Osteocyte (in vitro differentiated cells): Measurements from ENCODE around the gene PPFIA2. TPM values are rescaled to one million over a fixed set of nuclear protein-coding genes. Genes with fewer than 3 reads are reported as not detected.

Source experiments
- DNase-seq: peaks from one replicate; pipeline ENCODE4 v3.0.0; 2021; ENCODE audit warnings: mixed read lengths; ENCODE audit not compliant: unreplicated experiment; ENCODE audit errors: extremely low spot score
- H3K27ac Mint-ChIP-seq: one replicate; pipeline ENCODE4 v1.8.0; 2021; ENCODE audit warnings: mild to moderate bottlenecking, mixed read lengths; ENCODE audit not compliant: unreplicated experiment
- H3K27me3 Mint-ChIP-seq: one replicate; pipeline ENCODE4 v1.8.0; 2021; ENCODE audit warnings: mixed read lengths; ENCODE audit not compliant: unreplicated experiment
- H3K36me3 Mint-ChIP-seq: one replicate; pipeline ENCODE4 v1.8.0; 2021; ENCODE audit warnings: mixed read lengths; ENCODE audit not compliant: unreplicated experiment
- H3K4me1 Mint-ChIP-seq: one replicate; pipeline ENCODE4 v1.8.0; 2021; ENCODE audit warnings: mixed read lengths; ENCODE audit not compliant: unreplicated experiment
- H3K4me3 Mint-ChIP-seq: one replicate; pipeline ENCODE4 v1.8.0; 2021; ENCODE audit warnings: mild to moderate bottlenecking, moderate library complexity, mixed read lengths; ENCODE audit not compliant: unreplicated experiment
- H3K9me3 Mint-ChIP-seq: one replicate; pipeline ENCODE4 v1.8.0; 2021; ENCODE audit warnings: mixed read lengths; ENCODE audit not compliant: unreplicated experiment
- total RNA-seq: library from RNA; stranded (reverse); gene quantifications from 2 replicates; pipeline ENCODE4 v1.2.1, GENCODE V29; 2021
- TF ChIP-seq, protein P1 (sequence below): fragments of 200-600 bp; sonication (generic); IDR thresholded peaks from 2 replicates; pipeline ENCODE4 v1.5.0; 2021; ENCODE audit warnings: antibody characterized with exemption, mild to moderate bottlenecking, moderate library complexity

The PPFIA2 gene
- total RNA-seq, 1 donor from 2014 or later: 0.67 TPM

- DNase-seq: no peak
- TF ChIP-seq, protein P1, sequence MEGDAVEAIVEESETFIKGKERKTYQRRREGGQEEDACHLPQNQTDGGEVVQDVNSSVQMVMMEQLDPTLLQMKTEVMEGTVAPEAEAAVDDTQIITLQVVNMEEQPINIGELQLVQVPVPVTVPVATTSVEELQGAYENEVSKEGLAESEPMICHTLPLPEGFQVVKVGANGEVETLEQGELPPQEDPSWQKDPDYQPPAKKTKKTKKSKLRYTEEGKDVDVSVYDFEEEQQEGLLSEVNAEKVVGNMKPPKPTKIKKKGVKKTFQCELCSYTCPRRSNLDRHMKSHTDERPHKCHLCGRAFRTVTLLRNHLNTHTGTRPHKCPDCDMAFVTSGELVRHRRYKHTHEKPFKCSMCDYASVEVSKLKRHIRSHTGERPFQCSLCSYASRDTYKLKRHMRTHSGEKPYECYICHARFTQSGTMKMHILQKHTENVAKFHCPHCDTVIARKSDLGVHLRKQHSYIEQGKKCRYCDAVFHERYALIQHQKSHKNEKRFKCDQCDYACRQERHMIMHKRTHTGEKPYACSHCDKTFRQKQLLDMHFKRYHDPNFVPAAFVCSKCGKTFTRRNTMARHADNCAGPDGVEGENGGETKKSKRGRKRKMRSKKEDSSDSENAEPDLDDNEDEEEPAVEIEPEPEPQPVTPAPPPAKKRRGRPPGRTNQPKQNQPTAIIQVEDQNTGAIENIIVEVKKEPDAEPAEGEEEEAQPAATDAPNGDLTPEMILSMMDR: no peak
- no peak overlapping the region for H3K4me3 Mint-ChIP-seq
- no peaks in the 10 kb centered on the region for H3K9me3 Mint-ChIP-seq
- no peaks in the 10 kb centered on the region for H3K36me3 Mint-ChIP-seq
- H3K4me1 Mint-ChIP-seq: no peaks in the 10 kb centered on the region
- H3K27me3 Mint-ChIP-seq: peaks cover 31% of the 10 kb centered on the region
- H3K27ac Mint-ChIP-seq: no peak overlapping the region
Observed at GRCh38 chr12:81337886-81338285, 421.3 kb downstream of the PPFIA2 start.

- peaks cover 4% of the 10 kb centered on the region for H3K9me3 Mint-ChIP-seq
- H3K36me3 Mint-ChIP-seq: no peaks in the 10 kb centered on the region
- peaks cover 16% of the 10 kb centered on the region for H3K27me3 Mint-ChIP-seq
- no peak for DNase-seq
- no peaks in the 10 kb centered on the region for H3K4me1 Mint-ChIP-seq
- no peak overlapping the region for H3K27ac Mint-ChIP-seq
- H3K4me3 Mint-ChIP-seq: no peak overlapping the region
- TF ChIP-seq, protein P1: no peak
Observed at GRCh38 chr12:81333812-81334211, 425.3 kb downstream of the PPFIA2 start.

DNA sequence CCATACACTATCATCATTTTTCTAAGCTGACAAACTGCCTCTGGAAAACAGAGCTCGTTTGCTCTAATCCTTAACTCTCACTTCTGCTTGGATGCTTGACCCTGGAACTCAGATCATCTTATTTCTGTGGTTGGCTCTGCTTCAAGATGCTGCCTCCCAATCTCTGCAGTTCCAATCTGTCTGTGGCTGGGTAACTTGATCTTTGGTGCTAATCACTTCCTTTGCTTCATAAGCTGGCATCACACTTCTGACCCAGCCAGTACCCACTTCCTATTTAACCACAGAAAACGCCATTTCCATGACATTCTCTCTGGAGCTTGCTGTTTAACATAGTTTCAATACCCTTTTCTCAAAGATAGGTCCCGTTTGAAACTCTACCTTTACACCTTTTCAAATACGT lies 427.1 kb downstream of the PPFIA2 start:
- Mint-ChIP-seq H3K27me3 (peaks cover 16% of the 10 kb centered on the region), H3K4me1 (no peaks in the 10 kb centered on the region), H3K36me3 (no peaks in the 10 kb centered on the region), H3K9me3 (peaks cover 4% of the 10 kb centered on the region), H3K27ac (no peak overlapping the region), H3K4me3 (no peak overlapping the region)
- TF ChIP-seq, protein P1: no peak
- no peak for DNase-seq

- no peak overlapping the region for H3K27ac Mint-ChIP-seq
- peaks cover 11% of the 10 kb centered on the region for H3K27me3 Mint-ChIP-seq
- H3K4me1 Mint-ChIP-seq: no peaks in the 10 kb centered on the region
- TF ChIP-seq, protein P1: no peak
- H3K9me3 Mint-ChIP-seq: peaks cover 4% of the 10 kb centered on the region
- no peak overlapping the region for H3K4me3 Mint-ChIP-seq
- no peaks in the 10 kb centered on the region for H3K36me3 Mint-ChIP-seq
- no peak for DNase-seq
Observed at GRCh38 chr12:81330480-81330879, 428.7 kb downstream of the PPFIA2 start.

- TF ChIP-seq, protein P1: peak; percentile 34
- Mint-ChIP-seq H3K36me3 (no peaks in the 10 kb centered on the region), H3K4me1 (no peaks in the 10 kb centered on the region), H3K4me3 (no peak overlapping the region), H3K9me3 (peaks cover 4% of the 10 kb centered on the region), H3K27me3 (peaks cover 13% of the 10 kb centered on the region), H3K27ac (no peak overlapping the region)
- no peak for DNase-seq
Observed at GRCh38 chr12:81329085-81329484, 430.1 kb downstream of the PPFIA2 start.
